Astrocyte (in vitro differentiated cells and primary cell): ENCODE data around the gene MED28. TPM values are rescaled to one million over a fixed set of nuclear protein-coding genes. Genes with fewer than 3 reads are reported as not detected.
"Not testable (repeated sequence)": the region's sequence is repeated elsewhere in the genome, so short reads cannot be mapped to it uniquely, and the experiment has no call there.

ENCODE experiments used
- DNase-seq: peaks from one replicate; pipeline ENCODE4 v3.0.0-alpha.2; 2010; ENCODE audit warnings: low read depth
- FAIRE-seq: peaks from 2 replicates; lab custom pipeline; 2011; peaks lifted over from hg19 to GRCh38; lab: Jason Lieb, UNC
- H2AFZ ChIP-seq: 2 replicates; pipeline ENCODE4 v1.6.0; 2012; ENCODE audit warnings: low read depth, low read length, inconsistent platforms
- H3K27ac ChIP-seq: 2 replicates; pipeline ENCODE4 v1.5.1; 2011; ENCODE audit warnings: low read depth, low read length, inconsistent platforms
- H3K27me3 ChIP-seq: 2 replicates; pipeline ENCODE4 v1.6.0; 2011; ENCODE audit warnings: low read length, inconsistent platforms; ENCODE audit not compliant: insufficient read depth
- H3K36me3 ChIP-seq: 2 replicates; pipeline ENCODE4 v1.5.1; 2011; ENCODE audit warnings: low read length, inconsistent platforms; ENCODE audit not compliant: insufficient read depth
- H3K4me1 ChIP-seq: 2 replicates; pipeline ENCODE4 v1.5.1; 2011; ENCODE audit warnings: low read length, inconsistent platforms; ENCODE audit not compliant: insufficient read depth
- H3K4me2 ChIP-seq: 2 replicates; pipeline ENCODE4 v1.6.0; 2012; ENCODE audit warnings: low read length, inconsistent platforms
- H3K4me3 ChIP-seq: 2 replicates; pipeline ENCODE4 v1.5.1; 2011; ENCODE audit warnings: low read depth, mild to moderate bottlenecking, low read length, inconsistent platforms; ENCODE audit not compliant: insufficient read depth
- H3K79me2 ChIP-seq: 2 replicates; pipeline ENCODE4 v1.6.0; 2012; ENCODE audit warnings: mild to moderate bottlenecking, low read length, inconsistent platforms; ENCODE audit not compliant: insufficient read depth
- H3K9ac ChIP-seq: 2 replicates; pipeline ENCODE4 v1.6.0; 2012; ENCODE audit warnings: mild to moderate bottlenecking, low read length, inconsistent platforms
- H3K9me3 ChIP-seq: 2 replicates; pipeline ENCODE4 v1.5.1; 2012; ENCODE audit warnings: low read depth, mild to moderate bottlenecking, low read length, inconsistent platforms; ENCODE audit not compliant: insufficient read depth
- H4K20me1 ChIP-seq: 2 replicates; pipeline ENCODE4 v1.6.0; 2012; ENCODE audit warnings: low read length, inconsistent platforms; ENCODE audit not compliant: insufficient read depth
- H3K27ac Mint-ChIP-seq: one replicate; pipeline ENCODE4 v1.8.0; 2021; ENCODE audit warnings: mild to moderate bottlenecking, mixed read lengths; ENCODE audit not compliant: unreplicated experiment
- H3K27me3 Mint-ChIP-seq: one replicate; pipeline ENCODE4 v1.8.0; 2021; ENCODE audit warnings: low read depth, mixed read lengths; ENCODE audit not compliant: unreplicated experiment
- H3K36me3 Mint-ChIP-seq: one replicate; pipeline ENCODE4 v1.8.0; 2021; ENCODE audit warnings: low read depth, mixed read lengths; ENCODE audit not compliant: unreplicated experiment
- H3K4me1 Mint-ChIP-seq: one replicate; pipeline ENCODE4 v1.8.0; 2021; ENCODE audit warnings: low read depth, mixed read lengths; ENCODE audit not compliant: unreplicated experiment
- H3K4me3 Mint-ChIP-seq: one replicate; pipeline ENCODE4 v1.8.0; 2021; ENCODE audit warnings: mild to moderate bottlenecking, moderate library complexity, mixed read lengths; ENCODE audit not compliant: unreplicated experiment
- H3K9me3 Mint-ChIP-seq: one replicate; pipeline ENCODE4 v1.8.0; 2021; ENCODE audit warnings: mild to moderate bottlenecking, mixed read lengths; ENCODE audit not compliant: unreplicated experiment
- EZH2 ChIP-seq: IDR thresholded peaks from 2 replicates; pipeline ENCODE4 v1.6.1; 2012; ENCODE audit warnings: mild to moderate bottlenecking, low read length, inconsistent platforms; ENCODE audit not compliant: insufficient read depth
- total RNA-seq: library from RNA; stranded (reverse); gene quantifications from 2 replicates; pipeline ENCODE4 v1.2.1, GENCODE V29; 2021
- TF ChIP-seq, protein P1 (sequence below): IDR thresholded peaks from 2 replicates; pipeline ENCODE4 v1.5.1; 2011; ENCODE audit warnings: low read depth, mild to moderate bottlenecking, inconsistent platforms, low read length, moderate library complexity; ENCODE audit not compliant: insufficient read depth

MED28 gene
- total RNA-seq, 1 donor from 2014 or later = 42.6 TPM

DNA sequence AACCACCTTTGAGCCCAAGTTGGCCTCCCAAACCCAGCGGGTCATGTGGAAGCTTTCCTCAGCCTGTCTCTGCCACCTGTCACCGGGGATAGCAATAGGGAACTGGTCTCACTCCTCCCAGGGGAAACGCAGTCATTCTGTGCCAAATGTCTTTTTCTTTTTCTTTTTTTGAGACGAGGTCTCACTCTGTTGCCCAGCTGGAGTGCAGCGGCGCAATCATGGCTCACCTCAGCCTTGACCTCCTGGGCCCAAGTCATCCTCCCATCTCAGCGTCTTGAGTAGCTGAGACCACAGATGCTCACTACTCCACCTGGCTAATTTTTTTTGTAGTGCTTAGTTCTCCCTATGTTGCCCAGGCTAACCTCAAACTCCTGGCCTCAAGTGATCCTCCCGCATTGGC is 40.3 kb downstream of the MED28 start:
- no peaks in the 10 kb centered on the region for H3K36me3 Mint-ChIP-seq

DNA sequence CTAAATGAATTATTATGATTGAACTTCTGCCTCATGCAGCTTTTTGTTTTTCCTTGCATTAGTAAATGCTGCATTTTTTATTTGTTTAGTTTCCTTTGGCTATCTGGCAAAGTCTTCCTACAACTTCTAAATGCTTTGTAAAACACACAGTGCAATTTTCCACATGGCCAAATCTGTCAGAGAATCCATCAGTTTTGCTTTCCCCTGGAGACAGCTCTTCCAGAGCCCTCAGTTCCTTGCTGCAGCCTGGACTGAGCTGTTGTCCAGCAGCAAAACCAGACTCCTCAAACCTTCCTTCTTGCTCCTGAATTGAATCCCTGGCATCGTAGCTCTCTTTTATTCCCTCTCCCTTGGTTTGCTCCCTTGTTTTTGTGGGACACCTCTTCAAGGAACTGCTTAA is 42.6 kb downstream of the MED28 start:
- no peaks in the 10 kb centered on the region for H3K36me3 Mint-ChIP-seq
- no peaks in the 10 kb centered on the region for H3K27me3 ChIP-seq
- FAIRE-seq (no peak), DNase-seq (no peak)
- no peak overlapping the region for H3K9ac ChIP-seq
- no peak overlapping the region for H3K27ac ChIP-seq
- H3K27ac Mint-ChIP-seq = no peak overlapping the region
- H3K4me2 ChIP-seq = no peak overlapping the region
- no peaks in the 10 kb centered on the region for H3K9me3 ChIP-seq
- H3K4me3 Mint-ChIP-seq = no peak overlapping the region
- no peaks in the 10 kb centered on the region for H3K4me1 ChIP-seq
- no peaks in the 10 kb centered on the region for H4K20me1 ChIP-seq
- peaks cover 22% of the 10 kb centered on the region for H3K27me3 Mint-ChIP-seq
- H3K4me3 ChIP-seq = no peak overlapping the region
- H3K36me3 ChIP-seq = no peaks in the 10 kb centered on the region
- no peaks in the 10 kb centered on the region for H3K79me2 ChIP-seq
- no peaks in the 10 kb centered on the region for H3K9me3 Mint-ChIP-seq
- TF ChIP-seq EZH2 = no peak
- TF ChIP-seq, protein P1, sequence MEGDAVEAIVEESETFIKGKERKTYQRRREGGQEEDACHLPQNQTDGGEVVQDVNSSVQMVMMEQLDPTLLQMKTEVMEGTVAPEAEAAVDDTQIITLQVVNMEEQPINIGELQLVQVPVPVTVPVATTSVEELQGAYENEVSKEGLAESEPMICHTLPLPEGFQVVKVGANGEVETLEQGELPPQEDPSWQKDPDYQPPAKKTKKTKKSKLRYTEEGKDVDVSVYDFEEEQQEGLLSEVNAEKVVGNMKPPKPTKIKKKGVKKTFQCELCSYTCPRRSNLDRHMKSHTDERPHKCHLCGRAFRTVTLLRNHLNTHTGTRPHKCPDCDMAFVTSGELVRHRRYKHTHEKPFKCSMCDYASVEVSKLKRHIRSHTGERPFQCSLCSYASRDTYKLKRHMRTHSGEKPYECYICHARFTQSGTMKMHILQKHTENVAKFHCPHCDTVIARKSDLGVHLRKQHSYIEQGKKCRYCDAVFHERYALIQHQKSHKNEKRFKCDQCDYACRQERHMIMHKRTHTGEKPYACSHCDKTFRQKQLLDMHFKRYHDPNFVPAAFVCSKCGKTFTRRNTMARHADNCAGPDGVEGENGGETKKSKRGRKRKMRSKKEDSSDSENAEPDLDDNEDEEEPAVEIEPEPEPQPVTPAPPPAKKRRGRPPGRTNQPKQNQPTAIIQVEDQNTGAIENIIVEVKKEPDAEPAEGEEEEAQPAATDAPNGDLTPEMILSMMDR = no peak
- H2AFZ ChIP-seq = no peak overlapping the region
- H3K4me1 Mint-ChIP-seq = no peaks in the 10 kb centered on the region

More for the DNA sequence above, 40.3 kb downstream of the MED28 start:
- FAIRE-seq (no peak), DNase-seq (no peak)
- H3K79me2 ChIP-seq = no peaks in the 10 kb centered on the region
- H3K27me3 ChIP-seq = no peaks in the 10 kb centered on the region
- TF ChIP-seq, protein P1 = no peak
- no peak for TF ChIP-seq EZH2
- Mint-ChIP-seq H3K4me1 (no peaks in the 10 kb centered on the region), H3K4me3 (no peak overlapping the region), H3K27ac (no peak overlapping the region), H3K27me3 (peaks cover 18% of the 10 kb centered on the region), H3K9me3 (no peaks in the 10 kb centered on the region)
- H3K4me2 ChIP-seq = no peak overlapping the region
- H3K9ac ChIP-seq = no peak overlapping the region
- no peak overlapping the region for H3K27ac ChIP-seq
- no peaks in the 10 kb centered on the region for H3K36me3 ChIP-seq
- no peak overlapping the region for H2AFZ ChIP-seq
- H3K4me3 ChIP-seq = no peak overlapping the region
- H4K20me1 ChIP-seq = no peaks in the 10 kb centered on the region
- no peaks in the 10 kb centered on the region for H3K9me3 ChIP-seq
- H3K4me1 ChIP-seq = no peaks in the 10 kb centered on the region

DNA sequence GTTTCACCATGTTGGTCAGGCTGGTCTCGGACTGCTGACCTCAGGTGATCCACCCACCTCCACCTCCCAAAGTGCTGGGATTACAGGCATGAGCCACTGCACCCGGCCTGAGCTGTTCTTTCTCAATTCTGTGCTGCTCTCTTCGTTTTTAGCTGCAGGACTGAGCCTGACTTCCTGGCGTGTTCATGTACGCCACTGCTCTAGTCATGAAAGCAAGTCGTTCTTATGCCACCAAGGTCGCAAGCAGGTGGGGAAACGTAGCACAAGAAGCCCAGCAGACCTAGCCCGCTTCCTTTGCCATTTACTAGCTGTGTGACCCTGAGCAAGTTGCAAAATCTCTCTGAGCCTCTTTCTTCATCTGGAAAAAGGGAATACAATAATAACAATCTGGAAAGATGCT is 43.4 kb downstream of the MED28 start:
- no peak overlapping the region for H3K9ac ChIP-seq
- no peaks in the 10 kb centered on the region for H3K4me1 Mint-ChIP-seq

DNA sequence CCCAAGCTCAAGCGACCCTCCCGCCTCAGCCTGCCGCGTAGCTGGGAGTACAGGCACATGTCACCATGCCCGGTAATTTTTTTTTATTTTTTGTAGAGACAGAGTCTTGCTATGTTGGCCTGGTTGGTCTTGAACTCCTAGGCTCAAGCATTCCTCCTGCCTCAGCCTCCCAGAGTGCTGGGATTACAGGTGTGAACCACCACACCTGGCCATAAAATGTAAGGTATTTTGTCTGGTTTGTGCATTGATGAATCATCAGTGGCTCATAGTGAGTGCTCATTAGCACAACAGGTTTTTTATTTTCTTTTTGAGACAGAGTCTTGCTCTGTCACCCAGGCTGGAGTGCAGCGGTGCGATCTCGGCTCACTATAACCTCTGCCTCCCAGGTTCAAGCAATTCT is 44.8 kb downstream of the MED28 start:
- peaks cover 22% of the 10 kb centered on the region for H3K27me3 Mint-ChIP-seq

More for the DNA sequence above, 43.4 kb downstream of the MED28 start:
- no peak overlapping the region for H3K4me3 Mint-ChIP-seq
- H3K36me3 ChIP-seq = no peaks in the 10 kb centered on the region
- no peaks in the 10 kb centered on the region for H3K27me3 ChIP-seq
- H3K4me3 ChIP-seq = no peak overlapping the region
- H3K36me3 Mint-ChIP-seq = no peaks in the 10 kb centered on the region
- H4K20me1 ChIP-seq = no peaks in the 10 kb centered on the region
- no peak overlapping the region for H3K27ac Mint-ChIP-seq
- no peaks in the 10 kb centered on the region for H3K9me3 ChIP-seq
- no peak for FAIRE-seq
- no peaks in the 10 kb centered on the region for H3K79me2 ChIP-seq
- H3K27ac ChIP-seq = no peak overlapping the region
- no peak overlapping the region for H3K4me2 ChIP-seq
- DNase-seq = no peak
- H2AFZ ChIP-seq = no peak overlapping the region
- H3K4me1 ChIP-seq = no peaks in the 10 kb centered on the region
- H3K27me3 Mint-ChIP-seq = peaks cover 22% of the 10 kb centered on the region
- H3K9me3 Mint-ChIP-seq = no peaks in the 10 kb centered on the region
- TF ChIP-seq EZH2 = no peak
- TF ChIP-seq, protein P1 = no peak

More for the DNA sequence above, 44.8 kb downstream of the MED28 start:
- H3K4me2 ChIP-seq, H3K4me1 Mint-ChIP-seq, H3K9ac ChIP-seq, H2AFZ ChIP-seq, H3K36me3 ChIP-seq, H3K27me3 ChIP-seq, H3K9me3 ChIP-seq, FAIRE-seq, H4K20me1 ChIP-seq, H3K4me1 ChIP-seq, DNase-seq, H3K4me3 Mint-ChIP-seq, H3K9me3 Mint-ChIP-seq, H3K79me2 ChIP-seq, H3K4me3 ChIP-seq, H3K36me3 Mint-ChIP-seq, H3K27ac Mint-ChIP-seq, H3K27ac ChIP-seq: not testable (repeated sequence)
